ENCODE data around the gene TAB2.

- TF ChIP-seq CTCF (IDR thresholded peaks at IDR 0.05; ENCODE audit: insufficient read depth, low read depth, low read length) (no peak), EZH2 (IDR thresholded peaks at IDR 0.05; ENCODE audit: insufficient read depth, low read length) (no peak)
Measured at GRCh38 chr6:149343501-149343900, 26.0 kb downstream of the TAB2 start.
